Endothelial cell of umbilical vein (primary cell): ENCODE results near the gene TMEM164.

Experiments used
- CTCF ChIP-seq, 2 donors: IDR thresholded peaks; 1 replicate in 1 of 2; 2 replicates in 1 of 2; pipeline ENCODE4 v1.5.1; 2011; ENCODE audit warnings: low read length in 2 of 2, mild to moderate bottlenecking in 2 of 2, moderate library complexity in 2 of 2, control low read depth in 1 of 2, inconsistent platforms in 1 of 2, low read depth in 1 of 2; ENCODE audit not compliant: insufficient read depth in 1 of 2; ENCODE audit errors: extremely low read depth in 1 of 2
- POLR2A ChIP-seq: IDR thresholded peaks from 2 replicates; pipeline ENCODE4 v1.6.1; 2012; ENCODE audit warnings: low read depth, mild to moderate bottlenecking, control low read depth, low read length
- POLR2AphosphoS5 ChIP-seq: IDR thresholded peaks from 2 replicates; pipeline ENCODE4 v1.6.1; 2012; ENCODE audit warnings: low read depth, mild to moderate bottlenecking, control low read depth, low read length, moderate library complexity; ENCODE audit not compliant: insufficient read depth
- TF ChIP-seq, protein P1 (sequence below): IDR thresholded peaks from 2 replicates; pipeline ENCODE4 v1.6.1; 2011; ENCODE audit not compliant: insufficient read depth, insufficient read length

DNA sequence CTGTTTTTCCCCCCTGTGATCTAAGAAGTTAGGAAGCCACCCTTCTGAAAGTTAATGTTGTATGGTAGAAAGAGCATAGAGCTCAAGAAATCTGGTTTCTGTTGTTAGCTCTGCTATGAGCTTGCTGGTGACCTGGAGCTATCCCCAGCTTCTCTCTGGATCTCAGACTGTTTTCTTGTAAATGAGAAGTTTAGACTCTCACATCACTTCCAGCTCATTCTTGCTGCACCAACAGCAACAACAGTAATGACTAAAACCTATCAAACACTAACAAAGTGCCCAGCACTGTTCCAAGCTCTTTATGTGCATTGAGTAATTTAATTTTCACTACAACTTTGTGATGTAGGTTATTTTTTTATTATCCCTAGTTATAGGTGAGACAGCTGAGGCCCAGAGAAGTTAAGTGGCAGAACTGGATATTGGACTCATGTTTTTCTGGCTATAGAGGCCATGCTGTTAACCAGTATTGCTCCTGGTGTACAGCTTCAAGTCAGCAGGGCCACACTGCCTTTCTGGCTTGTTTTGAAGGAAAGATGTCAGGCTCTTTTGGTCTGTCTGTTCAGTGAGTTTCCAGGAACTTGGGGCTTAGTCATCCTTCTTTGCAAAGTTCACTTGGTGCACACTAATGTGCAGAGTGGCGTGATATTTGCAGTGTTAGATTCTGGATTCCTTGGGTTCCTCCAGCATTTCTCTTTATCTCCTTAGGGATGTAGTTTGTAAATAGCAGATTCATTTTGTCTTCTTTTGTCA, 27.8 kb upstream of the TMEM164 start:
- no peak for TF ChIP-seq CTCF (IDR thresholded peaks at IDR 0.05; ENCODE audit: extremely low read depth in 1 of 2, insufficient read depth in 1 of 2, low read depth in 1 of 2, low read length in 2 of 2)
- TF ChIP-seq, protein P1, sequence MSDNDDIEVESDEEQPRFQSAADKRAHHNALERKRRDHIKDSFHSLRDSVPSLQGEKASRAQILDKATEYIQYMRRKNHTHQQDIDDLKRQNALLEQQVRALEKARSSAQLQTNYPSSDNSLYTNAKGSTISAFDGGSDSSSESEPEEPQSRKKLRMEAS = no peak
- no peak for TF ChIP-seq POLR2A
- TF ChIP-seq POLR2AphosphoS5 = no peak
